ENCODE measurements around the gene MYH15. TPM values are rescaled to one million over a fixed set of nuclear protein-coding genes. Genes with fewer than 3 reads are reported as not detected.

The MYH15 gene
- total RNA-seq, 2 donors from 2014 or later, result 0.07 to 0.15 TPM

- Histone ChIP-seq H3K27ac (ENCODE audit: low read depth, low read length) (no peak overlapping the region), H3K27me3 (ENCODE audit: control insufficient read depth, insufficient read depth, low read length, poor library complexity, severe bottlenecking) (peaks cover 14% of the 10 kb centered on the region), H3K36me3 (ENCODE audit: control insufficient read depth, insufficient read depth, low read length) (no peaks in the 10 kb centered on the region), H3K4me1 (ENCODE audit: control insufficient read depth, insufficient read depth, low read length) (no peaks in the 10 kb centered on the region), H3K9ac (ENCODE audit: extremely low read depth, low read length, poor library complexity, severe bottlenecking) (no peak overlapping the region), H3K4me3 (ENCODE audit: low read length) (no peak overlapping the region), H3K9me3 (ENCODE audit: control insufficient read depth, low read length) (peaks cover 14% of the 10 kb centered on the region)
- no peaks in the 10 kb centered on the region for H3K36me3 Mint-ChIP-seq (ENCODE audit: low read depth)
- WGBS, 2 experiments (ENCODE audit: insufficient coverage in 1 of 2, insufficient read length in 1 of 2), result 96 to 100% methylated on average over 2 to 5 of the region's 5 CpGs
- peaks cover 4% of the 10 kb centered on the region for H3K27me3 Mint-ChIP-seq (ENCODE audit: insufficient read depth)
- no peak overlapping the region for H3K27ac Mint-ChIP-seq
- no peak overlapping the region for H3K4me3 Mint-ChIP-seq
- peaks cover 4% of the 10 kb centered on the region for H3K4me1 Mint-ChIP-seq
- peaks cover 26% of the 10 kb centered on the region for H3K9me3 Mint-ChIP-seq
- TF ChIP-seq, protein P1, sequence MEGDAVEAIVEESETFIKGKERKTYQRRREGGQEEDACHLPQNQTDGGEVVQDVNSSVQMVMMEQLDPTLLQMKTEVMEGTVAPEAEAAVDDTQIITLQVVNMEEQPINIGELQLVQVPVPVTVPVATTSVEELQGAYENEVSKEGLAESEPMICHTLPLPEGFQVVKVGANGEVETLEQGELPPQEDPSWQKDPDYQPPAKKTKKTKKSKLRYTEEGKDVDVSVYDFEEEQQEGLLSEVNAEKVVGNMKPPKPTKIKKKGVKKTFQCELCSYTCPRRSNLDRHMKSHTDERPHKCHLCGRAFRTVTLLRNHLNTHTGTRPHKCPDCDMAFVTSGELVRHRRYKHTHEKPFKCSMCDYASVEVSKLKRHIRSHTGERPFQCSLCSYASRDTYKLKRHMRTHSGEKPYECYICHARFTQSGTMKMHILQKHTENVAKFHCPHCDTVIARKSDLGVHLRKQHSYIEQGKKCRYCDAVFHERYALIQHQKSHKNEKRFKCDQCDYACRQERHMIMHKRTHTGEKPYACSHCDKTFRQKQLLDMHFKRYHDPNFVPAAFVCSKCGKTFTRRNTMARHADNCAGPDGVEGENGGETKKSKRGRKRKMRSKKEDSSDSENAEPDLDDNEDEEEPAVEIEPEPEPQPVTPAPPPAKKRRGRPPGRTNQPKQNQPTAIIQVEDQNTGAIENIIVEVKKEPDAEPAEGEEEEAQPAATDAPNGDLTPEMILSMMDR (conservative IDR thresholded peaks at IDR 0.05), result no peak
- no peak for DNase-seq
Observed at GRCh38 chr3:108432431-108432830, 78.0 kb downstream of the MYH15 start.

DNA sequence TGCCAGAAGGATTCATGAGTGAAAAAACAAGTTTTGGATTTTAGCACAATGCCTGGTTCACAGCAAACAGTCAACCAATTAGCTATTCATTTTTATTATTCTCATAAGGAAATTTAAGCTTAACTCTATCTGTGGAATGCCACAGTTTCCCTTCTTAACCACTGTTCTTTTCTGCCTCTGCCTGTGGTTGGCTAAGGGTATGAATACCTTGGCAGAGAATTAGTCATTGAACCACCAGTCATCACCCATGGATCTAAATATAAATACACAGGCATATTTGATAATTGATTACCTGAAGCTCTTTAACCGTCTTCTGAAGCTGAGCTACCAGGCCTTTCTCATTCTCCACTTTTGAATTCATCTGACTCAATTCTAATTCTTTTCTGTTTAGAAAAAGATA is 79.9 kb downstream of the MYH15 start:
- H3K9me3 Mint-ChIP-seq, result peaks cover 26% of the 10 kb centered on the region
- WGBS, 2 experiments (ENCODE audit: insufficient coverage in 1 of 2, insufficient read length in 1 of 2), result 100% methylated on average over 1 of the region's 1 CpG; no CpG with 5 or more reads in 1 of the 2 experiments
- Histone ChIP-seq H3K4me3 (ENCODE audit: low read length) (no peak overlapping the region), H3K9ac (ENCODE audit: extremely low read depth, low read length, poor library complexity, severe bottlenecking) (no peak overlapping the region), H3K27ac (ENCODE audit: low read depth, low read length) (no peak overlapping the region), H3K36me3 (ENCODE audit: control insufficient read depth, insufficient read depth, low read length) (no peaks in the 10 kb centered on the region), H3K9me3 (ENCODE audit: control insufficient read depth, low read length) (peaks cover 14% of the 10 kb centered on the region), H3K4me1 (ENCODE audit: control insufficient read depth, insufficient read depth, low read length) (no peaks in the 10 kb centered on the region), H3K27me3 (ENCODE audit: control insufficient read depth, insufficient read depth, low read length, poor library complexity, severe bottlenecking) (peaks cover 23% of the 10 kb centered on the region)
- TF ChIP-seq, protein P1 (conservative IDR thresholded peaks at IDR 0.05), result no peak
- H3K27ac Mint-ChIP-seq, result no peak overlapping the region
- no peaks in the 10 kb centered on the region for H3K36me3 Mint-ChIP-seq (ENCODE audit: low read depth)
- H3K4me1 Mint-ChIP-seq, result peaks cover 4% of the 10 kb centered on the region
- no peak overlapping the region for H3K4me3 Mint-ChIP-seq
- no peak for DNase-seq
- H3K27me3 Mint-ChIP-seq (ENCODE audit: insufficient read depth), result peaks cover 4% of the 10 kb centered on the region

- Histone ChIP-seq H3K9me3 (ENCODE audit: control insufficient read depth, low read length) (peaks cover 14% of the 10 kb centered on the region), H3K36me3 (ENCODE audit: control insufficient read depth, insufficient read depth, low read length) (no peaks in the 10 kb centered on the region), H3K27ac (ENCODE audit: low read depth, low read length) (no peak overlapping the region), H3K4me1 (ENCODE audit: control insufficient read depth, insufficient read depth, low read length) (no peaks in the 10 kb centered on the region), H3K4me3 (ENCODE audit: low read length) (no peak overlapping the region), H3K9ac (ENCODE audit: extremely low read depth, low read length, poor library complexity, severe bottlenecking) (no peak overlapping the region), H3K27me3 (ENCODE audit: control insufficient read depth, insufficient read depth, low read length, poor library complexity, severe bottlenecking) (peaks cover 25% of the 10 kb centered on the region)
- no peak for DNase-seq
- Mint-ChIP-seq H3K4me3 (no peak overlapping the region), H3K4me1 (peaks cover 4% of the 10 kb centered on the region), H3K27me3 (ENCODE audit: insufficient read depth) (peaks cover 4% of the 10 kb centered on the region), H3K9me3 (peaks cover 24% of the 10 kb centered on the region), H3K27ac (no peak overlapping the region), H3K36me3 (ENCODE audit: low read depth) (no peaks in the 10 kb centered on the region)
- TF ChIP-seq, protein P1 (conservative IDR thresholded peaks at IDR 0.05), result no peak
- 90% methylated on average over 3 of the region's 3 CpGs for WGBS, 2 experiments (ENCODE audit: insufficient coverage in 1 of 2, insufficient read length in 1 of 2)
Observed at GRCh38 chr3:108428586-108428985, 81.8 kb downstream of the MYH15 start.
